A673 (cell line): Measurements from ENCODE around the gene FXYD7.

Source experiments
- EZH2 ChIP-seq: fragments of 200-600 bp; sonication (generic); IDR thresholded peaks from 2 replicates; pipeline ENCODE4 v1.6.1; 2017; ENCODE audit warnings: borderline replicate concordance, low read depth, mild to moderate bottlenecking, mixed read lengths, antibody characterized with exemption, low read length; ENCODE audit not compliant: poor library complexity, severe bottlenecking
- TF ChIP-seq, protein P1 (sequence below): fragments of 300-800, 200-600 bp; sonication (generic); conservative IDR thresholded peaks from 2 replicates; pipeline ENCODE4 v1.5.1; 2017; ENCODE audit warnings: low read depth, mild to moderate bottlenecking, antibody characterized with exemption, low read length, moderate library complexity, mixed read lengths

DNA sequence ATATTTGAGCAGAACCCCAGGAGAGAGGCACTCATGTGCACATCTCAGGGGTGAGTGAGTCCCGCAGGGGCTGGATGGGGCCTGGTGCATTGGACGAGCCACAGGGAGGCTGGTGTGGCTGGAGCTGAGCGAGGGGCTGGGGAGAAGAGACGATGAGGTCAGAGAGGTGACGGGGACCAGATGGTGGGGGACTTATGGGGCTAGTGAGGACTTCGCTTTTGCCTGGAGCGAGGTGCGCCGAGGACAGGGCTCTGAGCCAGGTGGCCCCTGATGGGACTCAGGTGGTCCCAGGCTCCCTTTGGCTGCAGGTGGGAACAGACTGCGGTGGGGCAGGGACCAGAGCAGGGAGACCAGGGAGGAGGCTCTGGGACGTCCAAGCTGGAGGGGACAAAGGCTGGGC is 34.3 kb upstream of the FXYD7 start:
- TF ChIP-seq, protein P1, sequence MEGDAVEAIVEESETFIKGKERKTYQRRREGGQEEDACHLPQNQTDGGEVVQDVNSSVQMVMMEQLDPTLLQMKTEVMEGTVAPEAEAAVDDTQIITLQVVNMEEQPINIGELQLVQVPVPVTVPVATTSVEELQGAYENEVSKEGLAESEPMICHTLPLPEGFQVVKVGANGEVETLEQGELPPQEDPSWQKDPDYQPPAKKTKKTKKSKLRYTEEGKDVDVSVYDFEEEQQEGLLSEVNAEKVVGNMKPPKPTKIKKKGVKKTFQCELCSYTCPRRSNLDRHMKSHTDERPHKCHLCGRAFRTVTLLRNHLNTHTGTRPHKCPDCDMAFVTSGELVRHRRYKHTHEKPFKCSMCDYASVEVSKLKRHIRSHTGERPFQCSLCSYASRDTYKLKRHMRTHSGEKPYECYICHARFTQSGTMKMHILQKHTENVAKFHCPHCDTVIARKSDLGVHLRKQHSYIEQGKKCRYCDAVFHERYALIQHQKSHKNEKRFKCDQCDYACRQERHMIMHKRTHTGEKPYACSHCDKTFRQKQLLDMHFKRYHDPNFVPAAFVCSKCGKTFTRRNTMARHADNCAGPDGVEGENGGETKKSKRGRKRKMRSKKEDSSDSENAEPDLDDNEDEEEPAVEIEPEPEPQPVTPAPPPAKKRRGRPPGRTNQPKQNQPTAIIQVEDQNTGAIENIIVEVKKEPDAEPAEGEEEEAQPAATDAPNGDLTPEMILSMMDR = no peak
- no peak for TF ChIP-seq EZH2
